CD4-positive, alpha-beta T cell treated with Interleukin-10 for 1 hour (primary cell): ENCODE data around the gene IPO11.
"Not testable (repeated sequence)": the region's sequence is repeated elsewhere in the genome, so short reads cannot be mapped to it uniquely, and the experiment has no call there.

Experiments used
- DNase-seq: peaks from one replicate; pipeline ENCODE4 v3.0.0-alpha.2; 2020

The IPO11 gene

GRCh38 chr5:62607615-62608014 lies 195.1 kb downstream of the IPO11 start:
- DNase-seq, result no peak

GRCh38 chr5:62608529-62609511 lies 196.3 kb downstream of the IPO11 start:
- no peak for DNase-seq

GRCh38 chr5:62614355-62614754 lies 201.8 kb downstream of the IPO11 start:
- DNase-seq, result no peak

- no peak for DNase-seq
These were observed 204.2 kb downstream of the IPO11 start for GRCh38 chr5:62616615-62617277.

GRCh38 chr5:62617943-62618342 lies 205.4 kb downstream of the IPO11 start:
- no peak for DNase-seq

GRCh38 chr5:62620761-62621160 lies 208.2 kb downstream of the IPO11 start:
- no peak for DNase-seq

GRCh38 chr5:62621280-62621679 lies 208.7 kb downstream of the IPO11 start:
- no peak for DNase-seq

GRCh38 chr5:62623271-62623670 lies 210.7 kb downstream of the IPO11 start:
- DNase-seq, result no peak

- not testable (repeated sequence) for DNase-seq
These were observed 211.9 kb downstream of the IPO11 start for GRCh38 chr5:62624436-62624835.

- no peak for DNase-seq
These were observed 214.0 kb downstream of the IPO11 start for GRCh38 chr5:62626534-62626933.

GRCh38 chr5:62627121-62627520 lies 214.6 kb downstream of the IPO11 start:
- DNase-seq, result no peak

GRCh38 chr5:62627901-62628300 lies 215.3 kb downstream of the IPO11 start:
- no peak for DNase-seq

- DNase-seq, result peak; percentile 4
These were observed 219.5 kb downstream of the IPO11 start for GRCh38 chr5:62631909-62632580.

GRCh38 chr5:62633243-62633642 lies 220.7 kb downstream of the IPO11 start:
- DNase-seq, result no peak

GRCh38 chr5:62640446-62640845 lies 227.9 kb downstream of the IPO11 start:
- no peak for DNase-seq

GRCh38 chr5:62642468-62642867 lies 229.9 kb downstream of the IPO11 start:
- no peak for DNase-seq

- DNase-seq, result no peak
These were observed 231.2 kb downstream of the IPO11 start for GRCh38 chr5:62643556-62644451.

- no peak for DNase-seq
These were observed 232.7 kb downstream of the IPO11 start for GRCh38 chr5:62645223-62645622.

GRCh38 chr5:62647241-62647640 lies 234.7 kb downstream of the IPO11 start:
- DNase-seq, result no peak

- DNase-seq, result no peak
These were observed 236.5 kb downstream of the IPO11 start for GRCh38 chr5:62649025-62649424.

- no peak for DNase-seq
These were observed 237.0 kb downstream of the IPO11 start for GRCh38 chr5:62649476-62650113.

GRCh38 chr5:62650197-62650596 lies 237.6 kb downstream of the IPO11 start:
- DNase-seq, result no peak
